Upper lobe of left lung (tissue), 4 donors: ENCODE results near the gene PRDM7.

Experiments used
- CTCF ChIP-seq, 6 experiments: fragments of 450-650 bp in 4 of 6; fragments of 200-600 bp in 2 of 6; sonication (generic) in 2 of 6; IDR thresholded peaks; one replicate each; pipeline ENCODE4 v1.5.1; 2016 to 2019; ENCODE audit warnings: antibody characterized with exemption in 6 of 6
- EP300 ChIP-seq, 4 donors: sonication (generic); formaldehyde crosslinking; IDR thresholded peaks; one replicate each; pipeline ENCODE4 v1.5.1; 2017; ENCODE audit warnings: antibody characterized with exemption in 4 of 4, control low read depth in 2 of 4
- POLR2A ChIP-seq, 4 donors: fragments of 450-650 bp; IDR thresholded peaks; one replicate each; pipeline ENCODE4 v1.5.1; 2016 to 2017; ENCODE audit warnings: antibody characterized with exemption in 4 of 4, mild to moderate bottlenecking in 2 of 4
- POLR2AphosphoS5 ChIP-seq, 2 donors: sonication (generic); formaldehyde crosslinking; IDR thresholded peaks; one replicate each; pipeline ENCODE4 v1.5.1; 2017; ENCODE audit warnings: antibody characterized with exemption in 2 of 2

GRCh38 chr16:90078579-90078895, 1.4 kb upstream of the PRDM7 start:
- no peak for TF ChIP-seq CTCF (IDR thresholded peaks at IDR 0.05)
- TF ChIP-seq POLR2AphosphoS5 (IDR thresholded peaks at IDR 0.05): no peak
- TF ChIP-seq POLR2A (IDR thresholded peaks at IDR 0.05): no peak
- no peak for TF ChIP-seq EP300 (IDR thresholded peaks at IDR 0.05)
